Keratinocyte (primary cell): Measurements from ENCODE around the gene PRR18. TPM values are rescaled to one million over a fixed set of nuclear protein-coding genes. Genes with fewer than 3 reads are reported as not detected.

Source experiments
- DNase-seq: peaks from one replicate; pipeline ENCODE4 v3.0.0-alpha.2; 2011; ENCODE audit warnings: low read depth, missing footprints, low spot score
- FAIRE-seq: peaks from 2 replicates; lab custom pipeline; 2011; peaks lifted over from hg19 to GRCh38; lab: Jason Lieb, UNC
- H2AFZ ChIP-seq: 2 replicates; pipeline ENCODE4 v1.6.0; 2012; ENCODE audit warnings: low read length, control low read depth, inconsistent platforms; ENCODE audit not compliant: control insufficient read depth
- H3K27ac ChIP-seq: 2 replicates; pipeline ENCODE4 v1.5.1; 2011; ENCODE audit warnings: low read length; ENCODE audit not compliant: control insufficient read depth, insufficient read depth
- H3K27me3 ChIP-seq: 3 replicates; pipeline ENCODE4 v1.6.0; 2011; ENCODE audit warnings: low read length; ENCODE audit not compliant: control insufficient read depth, insufficient read depth; ENCODE audit errors: extremely low read depth
- H3K36me3 ChIP-seq, 2 experiments: 2 replicates in 1 of 2; 3 replicates in 1 of 2; pipeline ENCODE4 v1.5.1; 2011; ENCODE audit warnings: low read length in 2 of 2, mild to moderate bottlenecking in 1 of 2; ENCODE audit not compliant: control insufficient read depth in 2 of 2, insufficient read depth in 2 of 2; ENCODE audit errors: extremely low read depth in 1 of 2
- H3K4me1 ChIP-seq: 3 replicates; pipeline ENCODE4 v1.5.1; 2011; ENCODE audit warnings: low read length; ENCODE audit not compliant: control insufficient read depth, insufficient read depth; ENCODE audit errors: extremely low read depth
- H3K4me2 ChIP-seq: 3 replicates; pipeline ENCODE4 v1.6.0; 2011; ENCODE audit warnings: low read depth, low read length; ENCODE audit not compliant: control insufficient read depth, insufficient read depth; ENCODE audit errors: extremely low read depth
- H3K4me3 ChIP-seq, 3 experiments: fragments of 200-600 bp in 1 of 3; sonication (generic) in 1 of 3; 2 replicates in 2 of 3; 3 replicates in 1 of 3; pipeline ENCODE4 v1.5.1; 2011 to 2016; ENCODE audit warnings: low read length in 3 of 3, mild to moderate bottlenecking in 3 of 3, control low read depth in 2 of 3, inconsistent platforms in 1 of 3, low read depth in 1 of 3, mixed read lengths in 1 of 3, mixed run types in 1 of 3, moderate library complexity in 1 of 3; ENCODE audit not compliant: control insufficient read depth in 2 of 3, insufficient read depth in 2 of 3; ENCODE audit errors: extremely low read depth in 1 of 3
- H3K79me2 ChIP-seq: 2 replicates; pipeline ENCODE4 v1.6.0; 2012; ENCODE audit warnings: low read length; ENCODE audit not compliant: control insufficient read depth, insufficient read depth
- H3K9ac ChIP-seq: 3 replicates; pipeline ENCODE4 v1.6.0; 2011; ENCODE audit warnings: low read length; ENCODE audit not compliant: control insufficient read depth, insufficient read depth; ENCODE audit errors: extremely low read depth
- H3K9me1 ChIP-seq: 3 replicates; pipeline ENCODE4 v1.6.0; 2011; ENCODE audit warnings: low read length; ENCODE audit not compliant: control insufficient read depth, insufficient read depth; ENCODE audit errors: extremely low read depth
- H3K9me3 ChIP-seq: 2 replicates; pipeline ENCODE4 v1.5.1; 2012; ENCODE audit warnings: low read depth, low read length; ENCODE audit not compliant: control insufficient read depth
- H4K20me1 ChIP-seq: 3 replicates; pipeline ENCODE4 v1.6.0; 2011; ENCODE audit warnings: low read length; ENCODE audit not compliant: control insufficient read depth, insufficient read depth; ENCODE audit errors: extremely low read depth
- EZH2 ChIP-seq: IDR thresholded peaks from one replicate; pipeline ENCODE4 v1.6.1; 2012; ENCODE audit warnings: inconsistent platforms, mild to moderate bottlenecking, low read length, moderate library complexity
- dilution Hi-C: fragments of 300-500 bp; cut with MboI; formaldehyde crosslinking; loops from one replicate; pipeline ENCODE4 v1.7.0; 2020; ENCODE audit warnings: low sequenced_read_pairs; ENCODE audit not compliant: extremely low pct_ligation_motif_present
- polyA plus RNA-seq, 5 experiments: library from polyadenylated mRNA; depleted of rRNA in 3 of 5; stranded (reverse) in 3 of 5; stranded (forward) in 1 of 5; unstranded in 1 of 5; fragments of >200 nt; gene quantifications; 1 replicate in 1 of 5; 2 replicates in 3 of 5; 3 replicates in 1 of 5; pipeline versions ENCODE4 v1.2.1 to v1.2.3, GENCODE V29; 2011 to 2012; ENCODE audit warnings: missing spikeins in 2 of 5, low read depth in 1 of 5, low replicate concordance in 1 of 5
- TF ChIP-seq, protein P1 (sequence below), 3 experiments: IDR thresholded peaks in 1 of 3; conservative IDR thresholded peaks in 1 of 3; optimal IDR thresholded peaks in 1 of 3; 2 replicates in 2 of 3; 3 replicates in 1 of 3; pipeline versions ENCODE3 to v1.5.1; 2011; ENCODE audit warnings: low read length in 3 of 3, mild to moderate bottlenecking in 3 of 3, moderate library complexity in 2 of 3, control low read depth in 1 of 3, inconsistent platforms in 1 of 3; ENCODE audit not compliant: insufficient read depth in 2 of 3; ENCODE audit errors: extremely low read depth in 1 of 3

The PRR18 gene
- polyA plus RNA-seq, 1 donor (not counting 4 experiments of a cell fraction or from before 2014, with no cell fraction given) = not detected

DNA sequence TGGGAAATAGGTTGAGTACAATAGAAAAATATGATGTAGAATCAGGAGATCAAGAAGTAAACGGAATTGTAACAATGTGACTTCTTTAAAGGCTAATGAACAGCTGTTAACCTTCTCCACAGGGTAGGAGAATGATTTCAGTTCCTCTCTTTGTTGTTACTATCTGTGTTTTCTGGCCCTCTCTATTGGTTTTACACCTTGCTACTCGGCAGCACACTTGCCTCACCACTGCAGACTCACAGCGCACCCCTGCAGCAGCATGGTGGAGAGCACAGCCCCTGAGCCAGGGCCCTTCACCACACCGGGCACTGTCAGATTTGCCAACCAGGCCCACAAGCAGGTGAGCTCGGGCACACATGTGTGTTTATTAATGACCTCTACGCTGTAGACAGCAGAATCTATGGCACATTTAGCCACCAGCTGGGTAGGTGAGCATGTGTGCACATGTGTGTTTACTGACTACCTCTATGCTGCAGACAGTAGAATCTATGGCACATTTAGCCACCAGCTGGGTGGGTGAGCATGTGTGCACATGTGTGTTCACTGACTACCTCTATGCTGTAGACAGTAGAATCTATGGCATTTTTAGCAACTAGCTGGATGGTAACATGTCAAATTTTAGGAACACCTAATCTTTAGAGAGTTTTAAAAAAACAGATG lies 17.3 kb upstream of the PRR18 start:
- no peaks in the 10 kb centered on the region for H3K27me3 ChIP-seq
- TF ChIP-seq, protein P1, sequence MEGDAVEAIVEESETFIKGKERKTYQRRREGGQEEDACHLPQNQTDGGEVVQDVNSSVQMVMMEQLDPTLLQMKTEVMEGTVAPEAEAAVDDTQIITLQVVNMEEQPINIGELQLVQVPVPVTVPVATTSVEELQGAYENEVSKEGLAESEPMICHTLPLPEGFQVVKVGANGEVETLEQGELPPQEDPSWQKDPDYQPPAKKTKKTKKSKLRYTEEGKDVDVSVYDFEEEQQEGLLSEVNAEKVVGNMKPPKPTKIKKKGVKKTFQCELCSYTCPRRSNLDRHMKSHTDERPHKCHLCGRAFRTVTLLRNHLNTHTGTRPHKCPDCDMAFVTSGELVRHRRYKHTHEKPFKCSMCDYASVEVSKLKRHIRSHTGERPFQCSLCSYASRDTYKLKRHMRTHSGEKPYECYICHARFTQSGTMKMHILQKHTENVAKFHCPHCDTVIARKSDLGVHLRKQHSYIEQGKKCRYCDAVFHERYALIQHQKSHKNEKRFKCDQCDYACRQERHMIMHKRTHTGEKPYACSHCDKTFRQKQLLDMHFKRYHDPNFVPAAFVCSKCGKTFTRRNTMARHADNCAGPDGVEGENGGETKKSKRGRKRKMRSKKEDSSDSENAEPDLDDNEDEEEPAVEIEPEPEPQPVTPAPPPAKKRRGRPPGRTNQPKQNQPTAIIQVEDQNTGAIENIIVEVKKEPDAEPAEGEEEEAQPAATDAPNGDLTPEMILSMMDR (optimal IDR thresholded peaks at IDR 0.05 in 1 of 3, IDR thresholded peaks at IDR 0.05 in 1 of 3, conservative IDR thresholded peaks at IDR 0.05 in 1 of 3; ENCODE audit: extremely low read depth in 1 of 3, insufficient read depth in 2 of 3, low read length in 3 of 3) = no peak
- TF ChIP-seq EZH2 = no peak
- peaks cover 14 to 24% of the 10 kb centered on the region in 2 experiments for H3K36me3 ChIP-seq
- H3K4me1 ChIP-seq = no peaks in the 10 kb centered on the region
- FAIRE-seq (no peak), DNase-seq (no peak)
- no peaks in the 10 kb centered on the region for H3K9me3 ChIP-seq
- no peak overlapping the region for H3K4me3 ChIP-seq
- no peaks in the 10 kb centered on the region for H4K20me1 ChIP-seq
- no peak overlapping the region for H3K9ac ChIP-seq
- H3K27ac ChIP-seq = no peak overlapping the region
- dilution Hi-C loops = no loop called here
- peaks cover 26% of the 10 kb centered on the region for H3K79me2 ChIP-seq
- H3K4me2 ChIP-seq = no peak overlapping the region
- H2AFZ ChIP-seq = no peak overlapping the region
- H3K9me1 ChIP-seq = no peaks in the 10 kb centered on the region

DNA sequence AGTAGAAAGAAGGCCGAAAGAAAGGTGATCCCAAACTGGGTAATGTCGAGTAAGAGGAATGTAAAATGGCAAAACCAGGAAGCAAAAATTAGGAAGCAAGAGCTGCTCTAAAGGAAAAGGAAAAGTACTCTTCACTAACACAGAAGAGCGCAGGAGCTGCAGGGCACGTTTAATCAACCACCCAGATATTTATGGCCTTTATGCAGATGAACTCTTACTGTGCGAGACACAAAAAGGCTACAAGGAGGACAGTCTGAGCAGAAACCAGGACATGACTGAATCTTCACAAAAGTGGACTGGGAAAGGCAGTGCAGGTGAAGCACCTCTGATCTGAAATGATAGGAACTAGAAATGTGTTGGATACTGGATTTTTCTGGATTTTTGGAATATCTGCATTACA lies 15.2 kb upstream of the PRR18 start:
- Histone ChIP-seq H3K9me1 (no peaks in the 10 kb centered on the region), H2AFZ (no peak overlapping the region), H3K36me3 (peaks cover 10 to 21% of the 10 kb centered on the region in 2 experiments), H3K4me2 (no peak overlapping the region), H3K9ac (no peak overlapping the region), H3K9me3 (no peaks in the 10 kb centered on the region), H3K79me2 (peaks cover 11% of the 10 kb centered on the region), H3K4me3 (no peak overlapping the region), H4K20me1 (no peaks in the 10 kb centered on the region), H3K4me1 (no peaks in the 10 kb centered on the region), H3K27ac (no peak overlapping the region), H3K27me3 (no peaks in the 10 kb centered on the region)
- dilution Hi-C loops = no loop called here
- TF ChIP-seq, protein P1 (optimal IDR thresholded peaks at IDR 0.05 in 1 of 3, IDR thresholded peaks at IDR 0.05 in 1 of 3, conservative IDR thresholded peaks at IDR 0.05 in 1 of 3; ENCODE audit: extremely low read depth in 1 of 3, insufficient read depth in 2 of 3, low read length in 3 of 3) = no peak
- no peak for TF ChIP-seq EZH2
- no peak for DNase-seq
- no peak for FAIRE-seq
